ENCODE measurements around the gene FAAP20.

- TF ChIP-seq POLR2A (IDR thresholded peaks at IDR 0.05), result no peak
- TF ChIP-seq, protein P1, sequence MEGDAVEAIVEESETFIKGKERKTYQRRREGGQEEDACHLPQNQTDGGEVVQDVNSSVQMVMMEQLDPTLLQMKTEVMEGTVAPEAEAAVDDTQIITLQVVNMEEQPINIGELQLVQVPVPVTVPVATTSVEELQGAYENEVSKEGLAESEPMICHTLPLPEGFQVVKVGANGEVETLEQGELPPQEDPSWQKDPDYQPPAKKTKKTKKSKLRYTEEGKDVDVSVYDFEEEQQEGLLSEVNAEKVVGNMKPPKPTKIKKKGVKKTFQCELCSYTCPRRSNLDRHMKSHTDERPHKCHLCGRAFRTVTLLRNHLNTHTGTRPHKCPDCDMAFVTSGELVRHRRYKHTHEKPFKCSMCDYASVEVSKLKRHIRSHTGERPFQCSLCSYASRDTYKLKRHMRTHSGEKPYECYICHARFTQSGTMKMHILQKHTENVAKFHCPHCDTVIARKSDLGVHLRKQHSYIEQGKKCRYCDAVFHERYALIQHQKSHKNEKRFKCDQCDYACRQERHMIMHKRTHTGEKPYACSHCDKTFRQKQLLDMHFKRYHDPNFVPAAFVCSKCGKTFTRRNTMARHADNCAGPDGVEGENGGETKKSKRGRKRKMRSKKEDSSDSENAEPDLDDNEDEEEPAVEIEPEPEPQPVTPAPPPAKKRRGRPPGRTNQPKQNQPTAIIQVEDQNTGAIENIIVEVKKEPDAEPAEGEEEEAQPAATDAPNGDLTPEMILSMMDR (IDR thresholded peaks at IDR 0.05), result no peak
Measured at GRCh38 chr1:2184934-2185333, 9.6 kb downstream of the FAAP20 start.

Measured in testis (tissue), 2 donors.